Liver (tissue), 9 donors: Measurements from ENCODE around the gene SEZ6. TPM values are rescaled to one million over a fixed set of nuclear protein-coding genes. Genes with fewer than 3 reads are reported as not detected.
A peak's percentile ranks its signal among the peaks of the same experiment; 100 is the strongest.

Experiments
- DNase-seq: peaks from one replicate; pipeline ENCODE4 v3.0.0-alpha.2; 2017; ENCODE audit warnings: low spot score
- H3K27ac ChIP-seq, 2 donors: one replicate each; pipeline ENCODE4 v1.7.0; 2013; ENCODE audit warnings: inconsistent platforms in 2 of 2, low read length in 2 of 2, control low read depth in 1 of 2, low read depth in 1 of 2, mild to moderate bottlenecking in 1 of 2
- H3K27me3 ChIP-seq, 4 donors: one replicate each; pipeline versions ENCODE4 v1.6.1 to v1.7.0; 2013; ENCODE audit warnings: low read length in 3 of 4, inconsistent platforms in 1 of 4, mild to moderate bottlenecking in 1 of 4, moderate library complexity in 1 of 4; ENCODE audit not compliant: control insufficient read depth in 4 of 4, insufficient read depth in 4 of 4
- H3K36me3 ChIP-seq, 4 donors: one replicate each; pipeline versions ENCODE4 v1.6.1 to v1.7.0; 2013; ENCODE audit warnings: low read length in 3 of 4, mild to moderate bottlenecking in 3 of 4, low read depth in 1 of 4, moderate library complexity in 1 of 4; ENCODE audit not compliant: control insufficient read depth in 4 of 4, insufficient read depth in 3 of 4
- H3K4me1 ChIP-seq, 4 donors: one replicate each; pipeline versions ENCODE4 v1.6.1 to v1.7.0; 2013; ENCODE audit warnings: low read length in 3 of 4, mild to moderate bottlenecking in 3 of 4, moderate library complexity in 1 of 4; ENCODE audit not compliant: control insufficient read depth in 4 of 4, insufficient read depth in 4 of 4
- H3K4me3 ChIP-seq, 3 donors: one replicate each; pipeline versions ENCODE4 v1.6.1 to v1.7.0; 2013; ENCODE audit warnings: low read length in 3 of 3, control low read depth in 1 of 3, low read depth in 1 of 3, mild to moderate bottlenecking in 1 of 3
- H3K9ac ChIP-seq, 2 donors: one replicate each; pipeline ENCODE4 v1.7.0; 2013; ENCODE audit warnings: low read length in 2 of 2, mild to moderate bottlenecking in 2 of 2, moderate library complexity in 2 of 2, control low read depth in 1 of 2, low read depth in 1 of 2
- H3K9me3 ChIP-seq, 4 donors: one replicate each; pipeline versions ENCODE4 v1.6.1 to v1.7.0; 2013; ENCODE audit warnings: low read length in 3 of 4; ENCODE audit not compliant: control insufficient read depth in 4 of 4
- EGR1 ChIP-seq, 2 donors: IDR thresholded peaks; 2 replicates each; pipeline ENCODE4 v1.6.1; 2016 to 2018; ENCODE audit warnings: antibody characterized with exemption in 2 of 2, low read depth in 2 of 2
- FOXA2 ChIP-seq: IDR thresholded peaks from 2 replicates; pipeline ENCODE4 v1.6.1; 2016; ENCODE audit warnings: antibody characterized with exemption
- GABPA ChIP-seq, 2 donors: IDR thresholded peaks in 1 of 2; conservative IDR thresholded peaks in 1 of 2; 2 replicates each; pipeline ENCODE4 v1.6.1; 2016; ENCODE audit warnings: antibody characterized with exemption in 2 of 2, mild to moderate bottlenecking in 1 of 2, moderate library complexity in 1 of 2
- HNF4A ChIP-seq, 2 donors: conservative IDR thresholded peaks; 2 replicates each; pipeline ENCODE4 v1.6.1; 2016; ENCODE audit warnings: antibody characterized with exemption in 2 of 2, mild to moderate bottlenecking in 2 of 2
- JUND ChIP-seq, 2 donors: IDR thresholded peaks; 2 replicates each; pipeline ENCODE4 v1.6.1; 2016; ENCODE audit warnings: antibody characterized with exemption in 2 of 2
- RXRA ChIP-seq, 2 donors: IDR thresholded peaks; 2 replicates each; pipeline ENCODE4 v1.6.1; 2017 to 2018; ENCODE audit warnings: antibody characterized with exemption in 2 of 2, mild to moderate bottlenecking in 1 of 2
- SP1 ChIP-seq: IDR thresholded peaks from 2 replicates; pipeline ENCODE4 v1.6.1; 2018; ENCODE audit warnings: antibody characterized with exemption, mild to moderate bottlenecking
- YY1 ChIP-seq: IDR thresholded peaks from 2 replicates; pipeline ENCODE4 v1.6.1; 2016; ENCODE audit warnings: antibody characterized with exemption, mild to moderate bottlenecking
- WGBS: extraction: QIAGEN DNeasy Blood & Tissue Kit; methylation state at CpG from one replicate; pipeline ENCODE4 v1.1.7; 2013; 5-methylcytosine and 5-hydroxymethylcytosine counted together
- polyA plus RNA-seq, 2 donors: library from polyadenylated mRNA; stranded (reverse) in 1 of 2; unstranded in 1 of 2; fragments of 200-250 nt in 1 of 2; fragments of >200 nt in 1 of 2; fragmentation: Nextera tagmentation in 1 of 2; extraction: Ambion mirVana in 1 of 2; gene quantifications; one replicate each; pipeline versions ENCODE4 v1.2.1 to v1.2.3, GENCODE V29; 2013 to 2015
- total RNA-seq, 2 donors: library from RNA; depleted of rRNA; stranded (reverse); fragments of >200 nt; gene quantifications; one replicate each; pipeline ENCODE4 v1.2.3, GENCODE V29; 2014
- TF ChIP-seq, protein P1 (sequence below): IDR thresholded peaks from 2 replicates; pipeline ENCODE4 v1.6.1; 2016; ENCODE audit warnings: antibody characterized with exemption
- TF ChIP-seq, protein P2 (sequence below): IDR thresholded peaks from 2 replicates; pipeline ENCODE4 v1.6.1; 2016; ENCODE audit warnings: antibody characterized with exemption
- TF ChIP-seq, protein P3 (sequence below): fragments of 150-350 bp; IDR thresholded peaks from 2 replicates; pipeline ENCODE4 v1.5.1; 2017; ENCODE audit warnings: improper control_type of control experiment, low read depth, low read length; ENCODE audit not compliant: missing input control
- TF ChIP-seq, protein P4 (sequence below): IDR thresholded peaks from 2 replicates; pipeline ENCODE4 v1.6.1; 2016; ENCODE audit warnings: antibody characterized with exemption, mild to moderate bottlenecking
- donor health status: healthy.
- donor health status: healthy.
- donor health status: healthy.
- donor health status: healthy.
- donor health status: healthy.

Gene SEZ6
- total and polyA plus RNA-seq, 4 donors = 0.39 TPM; not detected in 3

DNA sequence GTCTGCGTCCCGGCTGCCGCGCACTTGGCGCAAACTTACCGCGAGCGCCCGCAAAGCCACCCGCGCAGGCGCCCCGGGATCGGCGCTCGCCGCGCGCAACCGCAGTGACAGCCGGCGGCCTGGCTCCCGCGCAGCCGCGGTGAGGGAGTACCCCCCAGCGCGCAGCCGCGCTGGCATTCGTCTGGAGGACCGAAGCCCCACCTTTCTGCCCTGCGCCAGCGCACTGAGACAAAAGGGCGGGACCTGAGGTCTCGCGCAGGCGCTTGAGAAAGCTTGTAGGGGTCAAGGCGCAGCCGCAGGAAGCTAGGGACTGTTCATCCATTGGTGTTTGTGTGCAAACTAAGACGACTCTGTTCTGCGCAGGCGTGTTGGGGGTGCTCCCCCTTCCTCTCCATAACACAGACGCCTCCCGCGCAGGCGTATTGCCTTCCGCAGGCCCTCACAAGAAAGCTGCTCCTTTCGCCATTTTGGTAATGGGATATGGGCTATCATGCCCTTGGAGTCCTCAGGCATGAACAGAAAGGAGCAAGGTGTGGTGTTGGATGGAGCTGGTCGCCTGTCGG, 54.3 kb downstream of the SEZ6 start, which contains the start of gene PHF12:
PHF12 (minus strand) TSS at position 91 of the 563 bp plus-strand sequence. CDS start 558 bp downstream, outside the sequence.
- peaks cover 3 to 28% (median 22%) of the 10 kb centered on the region in 4 donors for H3K4me1 ChIP-seq
- H3K4me3 ChIP-seq = peak within 1 kb of the TSS; percentile 80 to 94 (median 94)
- WGBS = under 1% methylated on average over 51 of the region's 51 CpGs
- peak; percentile 95 for DNase-seq
- TF ChIP-seq YY1 (no peak), RXRA (IDR thresholded peaks at IDR 0.05) (peak; percentile 6 to 33), EGR1 (IDR thresholded peaks at IDR 0.05; ENCODE audit: low read depth in 2 of 2) (peak; percentile 27 to 64), GABPA (IDR thresholded peaks at IDR 0.05 in 1 of 2, conservative IDR thresholded peaks at IDR 0.05 in 1 of 2) (peak in 1 of 2 donors; percentile 47)
- TF ChIP-seq, protein P1, sequence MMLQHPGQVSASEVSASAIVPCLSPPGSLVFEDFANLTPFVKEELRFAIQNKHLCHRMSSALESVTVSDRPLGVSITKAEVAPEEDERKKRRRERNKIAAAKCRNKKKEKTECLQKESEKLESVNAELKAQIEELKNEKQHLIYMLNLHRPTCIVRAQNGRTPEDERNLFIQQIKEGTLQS = no peak
- TF ChIP-seq, protein P2, sequence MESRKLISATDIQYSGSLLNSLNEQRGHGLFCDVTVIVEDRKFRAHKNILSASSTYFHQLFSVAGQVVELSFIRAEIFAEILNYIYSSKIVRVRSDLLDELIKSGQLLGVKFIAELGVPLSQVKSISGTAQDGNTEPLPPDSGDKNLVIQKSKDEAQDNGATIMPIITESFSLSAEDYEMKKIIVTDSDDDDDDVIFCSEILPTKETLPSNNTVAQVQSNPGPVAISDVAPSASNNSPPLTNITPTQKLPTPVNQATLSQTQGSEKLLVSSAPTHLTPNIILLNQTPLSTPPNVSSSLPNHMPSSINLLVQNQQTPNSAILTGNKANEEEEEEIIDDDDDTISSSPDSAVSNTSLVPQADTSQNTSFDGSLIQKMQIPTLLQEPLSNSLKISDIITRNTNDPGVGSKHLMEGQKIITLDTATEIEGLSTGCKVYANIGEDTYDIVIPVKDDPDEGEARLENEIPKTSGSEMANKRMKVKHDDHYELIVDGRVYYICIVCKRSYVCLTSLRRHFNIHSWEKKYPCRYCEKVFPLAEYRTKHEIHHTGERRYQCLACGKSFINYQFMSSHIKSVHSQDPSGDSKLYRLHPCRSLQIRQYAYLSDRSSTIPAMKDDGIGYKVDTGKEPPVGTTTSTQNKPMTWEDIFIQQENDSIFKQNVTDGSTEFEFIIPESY = peak; percentile 93
- TF ChIP-seq, protein P3, sequence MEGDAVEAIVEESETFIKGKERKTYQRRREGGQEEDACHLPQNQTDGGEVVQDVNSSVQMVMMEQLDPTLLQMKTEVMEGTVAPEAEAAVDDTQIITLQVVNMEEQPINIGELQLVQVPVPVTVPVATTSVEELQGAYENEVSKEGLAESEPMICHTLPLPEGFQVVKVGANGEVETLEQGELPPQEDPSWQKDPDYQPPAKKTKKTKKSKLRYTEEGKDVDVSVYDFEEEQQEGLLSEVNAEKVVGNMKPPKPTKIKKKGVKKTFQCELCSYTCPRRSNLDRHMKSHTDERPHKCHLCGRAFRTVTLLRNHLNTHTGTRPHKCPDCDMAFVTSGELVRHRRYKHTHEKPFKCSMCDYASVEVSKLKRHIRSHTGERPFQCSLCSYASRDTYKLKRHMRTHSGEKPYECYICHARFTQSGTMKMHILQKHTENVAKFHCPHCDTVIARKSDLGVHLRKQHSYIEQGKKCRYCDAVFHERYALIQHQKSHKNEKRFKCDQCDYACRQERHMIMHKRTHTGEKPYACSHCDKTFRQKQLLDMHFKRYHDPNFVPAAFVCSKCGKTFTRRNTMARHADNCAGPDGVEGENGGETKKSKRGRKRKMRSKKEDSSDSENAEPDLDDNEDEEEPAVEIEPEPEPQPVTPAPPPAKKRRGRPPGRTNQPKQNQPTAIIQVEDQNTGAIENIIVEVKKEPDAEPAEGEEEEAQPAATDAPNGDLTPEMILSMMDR = no peak
- H3K36me3 ChIP-seq = no peaks in the 10 kb centered on the region
- peak within 1 kb of the TSS; percentile 78 to 88 for H3K9ac ChIP-seq
- no peaks in the 10 kb centered on the region for H3K27me3 ChIP-seq
- no peaks in the 10 kb centered on the region for H3K9me3 ChIP-seq
- H3K27ac ChIP-seq = peak within 1 kb of the TSS; percentile 95 to 99

DNA sequence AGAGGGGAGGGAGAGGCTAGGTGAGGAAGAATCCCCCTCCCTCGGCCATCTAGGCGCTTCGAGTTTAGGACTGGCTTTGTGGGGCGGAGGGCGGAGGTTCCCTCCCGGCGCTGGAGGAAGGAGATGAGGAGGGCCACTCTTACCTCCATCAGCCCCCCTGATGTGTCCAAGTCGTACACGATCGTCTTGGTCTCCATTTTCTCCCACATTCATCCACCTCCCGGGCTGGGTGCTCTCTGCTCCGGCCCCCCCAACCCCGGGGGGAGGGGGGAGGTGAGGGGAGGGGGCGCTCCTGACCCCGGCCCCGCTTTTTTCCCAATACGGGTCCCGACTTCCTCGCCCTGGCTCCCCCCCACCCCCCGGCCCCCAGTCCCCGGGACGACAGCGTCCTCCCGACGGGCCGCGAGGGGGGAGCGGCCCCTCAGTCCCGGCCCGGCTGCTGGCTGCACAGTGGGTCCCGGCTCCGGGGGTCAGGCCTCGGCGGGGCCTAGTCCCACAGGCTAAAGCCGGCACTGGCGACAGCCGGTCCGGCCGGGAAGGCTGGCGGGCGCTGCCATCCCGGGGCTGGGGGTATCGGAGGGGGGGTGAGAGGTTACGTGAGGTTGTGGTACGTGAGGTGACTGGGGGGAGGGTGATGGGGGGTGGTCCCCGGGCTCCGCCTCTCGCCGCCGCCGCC, 54.9 kb downstream of the SEZ6 start:
- Histone ChIP-seq H3K27ac (peak overlapping the region; percentile 87 to 88), H3K9ac (peak overlapping the region; percentile 78 to 88), H3K36me3 (no peaks in the 10 kb centered on the region), H3K4me1 (peaks cover 3 to 28% (median 22%) of the 10 kb centered on the region in 4 donors), H3K9me3 (no peaks in the 10 kb centered on the region), H3K4me3 (peak overlapping the region; percentile 73 to 94 (median 94)), H3K27me3 (no peaks in the 10 kb centered on the region)
- WGBS = under 1% methylated on average over 51 of the region's 51 CpGs
- no peak for TF ChIP-seq FOXA2
- DNase-seq = no peak

DNA sequence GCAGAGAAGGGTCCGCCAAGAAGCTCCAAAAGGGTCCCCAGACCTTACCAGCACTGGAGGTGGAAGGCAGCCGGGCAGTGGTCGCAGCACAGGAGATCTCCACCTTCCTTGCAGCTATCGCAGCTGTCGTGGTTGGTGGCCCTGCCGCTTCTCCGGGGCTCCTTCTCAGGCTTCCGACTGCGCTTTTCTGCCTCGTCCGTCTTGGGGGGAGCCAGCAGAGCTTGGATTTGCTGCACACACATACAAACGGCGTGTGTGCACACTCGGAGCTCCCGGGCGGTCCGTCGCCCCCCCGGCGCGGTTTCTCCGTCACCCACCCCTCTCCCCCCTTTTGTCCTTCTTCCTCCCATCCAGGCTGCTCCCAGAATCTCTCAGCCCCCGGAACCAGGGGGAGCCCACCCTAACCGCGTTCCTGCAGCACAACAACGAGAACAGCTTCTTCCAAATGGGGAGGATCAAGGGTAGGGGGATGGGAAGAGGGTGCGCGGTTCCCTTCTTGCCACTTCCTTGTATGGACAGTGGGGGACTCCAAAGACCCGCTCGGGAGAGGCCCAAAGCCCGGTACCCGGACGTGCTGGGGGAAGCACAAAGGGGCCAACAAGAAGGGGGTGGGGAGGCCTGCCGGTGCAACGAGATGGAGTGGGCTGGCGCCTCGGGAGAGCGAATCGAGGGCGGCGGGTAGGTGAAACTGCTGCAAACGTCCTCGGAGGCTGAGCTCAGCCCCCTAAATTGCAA, 55.6 kb downstream of the SEZ6 start:
- under 1% methylated on average over 43 of the region's 43 CpGs for WGBS
- Histone ChIP-seq H3K4me1 (peaks cover 3 to 29% (median 23%) of the 10 kb centered on the region in 4 donors), H3K9ac (peak overlapping the region; percentile 78 to 88), H3K4me3 (peak overlapping the region; percentile 73 to 94 (median 94)), H3K36me3 (no peaks in the 10 kb centered on the region), H3K27me3 (no peaks in the 10 kb centered on the region), H3K9me3 (no peaks in the 10 kb centered on the region), H3K27ac (peak overlapping the region; percentile 87 to 88)
- peak; percentile 56 for DNase-seq
- no peak for TF ChIP-seq EGR1 (IDR thresholded peaks at IDR 0.05; ENCODE audit: low read depth in 2 of 2)
- no peak for TF ChIP-seq HNF4A (conservative IDR thresholded peaks at IDR 0.05)
- no peak for TF ChIP-seq YY1
- TF ChIP-seq, protein P4, sequence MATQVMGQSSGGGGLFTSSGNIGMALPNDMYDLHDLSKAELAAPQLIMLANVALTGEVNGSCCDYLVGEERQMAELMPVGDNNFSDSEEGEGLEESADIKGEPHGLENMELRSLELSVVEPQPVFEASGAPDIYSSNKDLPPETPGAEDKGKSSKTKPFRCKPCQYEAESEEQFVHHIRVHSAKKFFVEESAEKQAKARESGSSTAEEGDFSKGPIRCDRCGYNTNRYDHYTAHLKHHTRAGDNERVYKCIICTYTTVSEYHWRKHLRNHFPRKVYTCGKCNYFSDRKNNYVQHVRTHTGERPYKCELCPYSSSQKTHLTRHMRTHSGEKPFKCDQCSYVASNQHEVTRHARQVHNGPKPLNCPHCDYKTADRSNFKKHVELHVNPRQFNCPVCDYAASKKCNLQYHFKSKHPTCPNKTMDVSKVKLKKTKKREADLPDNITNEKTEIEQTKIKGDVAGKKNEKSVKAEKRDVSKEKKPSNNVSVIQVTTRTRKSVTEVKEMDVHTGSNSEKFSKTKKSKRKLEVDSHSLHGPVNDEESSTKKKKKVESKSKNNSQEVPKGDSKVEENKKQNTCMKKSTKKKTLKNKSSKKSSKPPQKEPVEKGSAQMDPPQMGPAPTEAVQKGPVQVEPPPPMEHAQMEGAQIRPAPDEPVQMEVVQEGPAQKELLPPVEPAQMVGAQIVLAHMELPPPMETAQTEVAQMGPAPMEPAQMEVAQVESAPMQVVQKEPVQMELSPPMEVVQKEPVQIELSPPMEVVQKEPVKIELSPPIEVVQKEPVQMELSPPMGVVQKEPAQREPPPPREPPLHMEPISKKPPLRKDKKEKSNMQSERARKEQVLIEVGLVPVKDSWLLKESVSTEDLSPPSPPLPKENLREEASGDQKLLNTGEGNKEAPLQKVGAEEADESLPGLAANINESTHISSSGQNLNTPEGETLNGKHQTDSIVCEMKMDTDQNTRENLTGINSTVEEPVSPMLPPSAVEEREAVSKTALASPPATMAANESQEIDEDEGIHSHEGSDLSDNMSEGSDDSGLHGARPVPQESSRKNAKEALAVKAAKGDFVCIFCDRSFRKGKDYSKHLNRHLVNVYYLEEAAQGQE = no peak
- TF ChIP-seq, protein P3 = no peak
- TF ChIP-seq SP1 = no peak
- TF ChIP-seq JUND (IDR thresholded peaks at IDR 0.05) = no peak
